ENCODE measurements around the gene KHDRBS2. TPM values are rescaled to one million over a fixed set of nuclear protein-coding genes. Genes with fewer than 3 reads are reported as not detected.

Gene KHDRBS2
- total RNA-seq, 1 donor from 2014 or later, result 10.9 TPM

DNA sequence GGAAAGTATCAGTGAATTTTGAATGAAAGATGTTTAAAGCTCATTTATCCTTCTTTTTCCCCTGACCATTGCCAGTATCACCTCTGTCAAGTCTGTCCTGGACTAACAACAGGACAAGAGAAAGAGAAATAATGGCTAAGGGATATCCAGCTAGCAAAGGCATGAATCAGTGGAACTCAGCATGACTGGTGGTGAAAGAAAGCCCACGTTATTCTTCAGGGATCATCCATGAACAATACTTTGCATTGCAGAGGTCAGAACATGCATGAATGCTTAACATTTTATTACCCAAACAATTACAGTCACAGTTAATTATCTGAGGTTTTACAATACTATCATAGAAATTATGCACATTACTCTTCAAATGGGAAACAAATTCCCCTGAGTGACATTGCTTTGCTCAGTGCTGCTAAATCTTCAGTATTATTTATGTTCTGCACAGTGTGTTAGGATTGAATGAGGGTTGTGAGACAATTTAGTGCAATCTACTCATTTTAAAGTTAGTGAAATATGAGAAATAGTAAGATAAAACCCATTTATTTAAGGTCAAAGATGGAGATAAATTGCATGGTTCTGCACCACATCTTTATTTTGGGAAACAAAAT, 350.7 kb downstream of the KHDRBS2 start:
- intact Hi-C loops (cut with DNase I), result no loop called here
- Histone ChIP-seq H3K4me3 (no peak overlapping the region), H3K36me3 (no peaks in the 10 kb centered on the region), H3K27ac (no peak overlapping the region), H3K4me1 (no peaks in the 10 kb centered on the region), H3K27me3 (ENCODE audit: low read depth) (no peaks in the 10 kb centered on the region), H3K9me3 (no peaks in the 10 kb centered on the region)
- no peak for DNase-seq
- ATAC-seq, result no peak
- TF ChIP-seq, protein P1, sequence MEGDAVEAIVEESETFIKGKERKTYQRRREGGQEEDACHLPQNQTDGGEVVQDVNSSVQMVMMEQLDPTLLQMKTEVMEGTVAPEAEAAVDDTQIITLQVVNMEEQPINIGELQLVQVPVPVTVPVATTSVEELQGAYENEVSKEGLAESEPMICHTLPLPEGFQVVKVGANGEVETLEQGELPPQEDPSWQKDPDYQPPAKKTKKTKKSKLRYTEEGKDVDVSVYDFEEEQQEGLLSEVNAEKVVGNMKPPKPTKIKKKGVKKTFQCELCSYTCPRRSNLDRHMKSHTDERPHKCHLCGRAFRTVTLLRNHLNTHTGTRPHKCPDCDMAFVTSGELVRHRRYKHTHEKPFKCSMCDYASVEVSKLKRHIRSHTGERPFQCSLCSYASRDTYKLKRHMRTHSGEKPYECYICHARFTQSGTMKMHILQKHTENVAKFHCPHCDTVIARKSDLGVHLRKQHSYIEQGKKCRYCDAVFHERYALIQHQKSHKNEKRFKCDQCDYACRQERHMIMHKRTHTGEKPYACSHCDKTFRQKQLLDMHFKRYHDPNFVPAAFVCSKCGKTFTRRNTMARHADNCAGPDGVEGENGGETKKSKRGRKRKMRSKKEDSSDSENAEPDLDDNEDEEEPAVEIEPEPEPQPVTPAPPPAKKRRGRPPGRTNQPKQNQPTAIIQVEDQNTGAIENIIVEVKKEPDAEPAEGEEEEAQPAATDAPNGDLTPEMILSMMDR (IDR thresholded peaks at IDR 0.05), result no peak

DNA sequence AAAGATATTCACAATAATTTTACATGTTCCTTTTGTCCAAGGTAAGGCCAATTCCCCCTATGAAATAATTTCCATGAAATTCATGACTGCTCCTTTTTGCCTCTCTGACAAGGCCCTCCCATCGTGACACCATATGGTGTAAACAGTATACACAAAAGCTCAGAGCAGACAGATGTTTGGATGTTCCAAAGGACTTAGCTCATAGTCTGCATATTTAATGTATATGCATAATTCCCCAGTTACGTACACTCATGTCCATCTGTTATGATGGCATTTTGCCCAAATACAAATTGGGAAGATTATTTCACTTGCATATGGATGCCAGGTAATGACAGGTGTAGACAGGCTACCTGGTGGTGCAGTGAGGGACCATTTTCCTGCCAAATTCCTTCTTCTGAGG, 376.5 kb downstream of the KHDRBS2 start:
- no peak overlapping the region for H3K4me3 ChIP-seq
- no peaks in the 10 kb centered on the region for H3K9me3 ChIP-seq
- no peaks in the 10 kb centered on the region for H3K4me1 ChIP-seq
- DNase-seq (no peak), ATAC-seq (no peak)
- no peaks in the 10 kb centered on the region for H3K27me3 ChIP-seq (ENCODE audit: low read depth)
- no peak overlapping the region for H3K27ac ChIP-seq
- intact Hi-C loops (cut with DNase I), result no loop called here
- H3K36me3 ChIP-seq, result no peaks in the 10 kb centered on the region
- TF ChIP-seq, protein P1 (IDR thresholded peaks at IDR 0.05), result no peak

DNA sequence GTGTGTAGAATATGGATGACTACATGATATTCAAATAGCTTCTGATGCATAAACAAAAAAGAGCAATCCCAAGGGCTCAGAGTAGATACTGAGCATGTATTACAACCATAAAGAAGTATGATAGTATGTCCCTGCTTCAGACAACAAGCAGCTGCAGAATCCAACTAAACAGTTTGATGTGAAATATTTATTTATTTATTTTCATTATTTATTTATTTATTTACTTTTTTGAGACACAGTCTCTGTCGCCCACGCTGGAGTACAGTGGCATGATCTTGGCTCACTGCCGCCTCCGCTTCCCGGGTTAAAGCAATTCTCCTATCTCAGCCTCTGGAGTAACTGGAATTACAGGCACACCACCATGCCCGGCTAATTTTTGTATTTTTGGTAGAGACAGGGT, 384.3 kb downstream of the KHDRBS2 start:
- Histone ChIP-seq H3K4me3 (no peak overlapping the region), H3K4me1 (no peaks in the 10 kb centered on the region), H3K9me3 (no peaks in the 10 kb centered on the region), H3K36me3 (no peaks in the 10 kb centered on the region), H3K27ac (no peak overlapping the region), H3K27me3 (ENCODE audit: low read depth) (no peaks in the 10 kb centered on the region)
- ATAC-seq (no peak), DNase-seq (no peak)
- TF ChIP-seq, protein P1 (IDR thresholded peaks at IDR 0.05), result no peak
- intact Hi-C loops (cut with DNase I), result no loop called here

- no peak overlapping the region for H3K27ac ChIP-seq
- no peaks in the 10 kb centered on the region for H3K27me3 ChIP-seq (ENCODE audit: low read depth)
- H3K9me3 ChIP-seq, result no peaks in the 10 kb centered on the region
- H3K36me3 ChIP-seq, result no peaks in the 10 kb centered on the region
- ATAC-seq (no peak), DNase-seq (no peak)
- no peaks in the 10 kb centered on the region for H3K4me1 ChIP-seq
- no peak overlapping the region for H3K4me3 ChIP-seq
- TF ChIP-seq, protein P1 (IDR thresholded peaks at IDR 0.05), result no peak
- intact Hi-C loops (cut with DNase I), result no loop called here
Observed at GRCh38 chr6:61894536-61894935, 391.5 kb downstream of the KHDRBS2 start.

- TF ChIP-seq, protein P1 (IDR thresholded peaks at IDR 0.05), result no peak
- H3K9me3 ChIP-seq, result no peaks in the 10 kb centered on the region
- no peak for DNase-seq
- no peak for ATAC-seq
- no peaks in the 10 kb centered on the region for H3K4me1 ChIP-seq
- intact Hi-C loops (cut with DNase I), result no loop called here
- H3K27me3 ChIP-seq (ENCODE audit: low read depth), result no peaks in the 10 kb centered on the region
- H3K36me3 ChIP-seq, result no peaks in the 10 kb centered on the region
- H3K27ac ChIP-seq, result no peak overlapping the region
- H3K4me3 ChIP-seq, result no peak overlapping the region
Observed at GRCh38 chr6:61887423-61887822, 398.6 kb downstream of the KHDRBS2 start.
